Bone marrow (tissue), 2 donors: ENCODE measurements around the gene SRGAP2B.
"Not testable (repeated sequence)": the region's sequence is repeated elsewhere in the genome, so short reads cannot be mapped to it uniquely, and the experiment has no call there.

ENCODE experiments used
- DNase-seq, 2 donors: peaks; one replicate each; lab custom pipeline; 2025; lab: John Stamatoyannopoulos, UW

SRGAP2B gene

GRCh38 chr1:145095284-145096057, at the start of gene SRGAP2B, which contains the start of gene FAM72D:
SRGAP2B (minus strand) TSS chr1:145095328; CDS start chr1:145092901, 2,427 bp downstream.
FAM72D (plus strand) TSS chr1:145095974; CDS start chr1:145096848, 874 bp downstream.
- DNase-seq: not testable (repeated sequence)

- DNase-seq: not testable (repeated sequence)
Measured at GRCh38 chr1:145144264-145144913, 49.3 kb upstream of the SRGAP2B start.

GRCh38 chr1:145140549-145140948, 45.4 kb upstream of the SRGAP2B start:
- DNase-seq: not testable (repeated sequence)

GRCh38 chr1:145134476-145134875, 39.3 kb upstream of the SRGAP2B start:
- DNase-seq: not testable (repeated sequence)

GRCh38 chr1:145128697-145129469, 33.8 kb upstream of the SRGAP2B start:
- DNase-seq: not testable (repeated sequence)

- not testable (repeated sequence) for DNase-seq
Measured at GRCh38 chr1:145127144-145127543, 32.0 kb upstream of the SRGAP2B start.

GRCh38 chr1:145125112-145125511, 30.0 kb upstream of the SRGAP2B start:
- DNase-seq: not testable (repeated sequence)

- not testable (repeated sequence) for DNase-seq
Measured at GRCh38 chr1:145123992-145124641, 29.0 kb upstream of the SRGAP2B start.

- not testable (repeated sequence) for DNase-seq
Measured at GRCh38 chr1:145123062-145123395, 27.9 kb upstream of the SRGAP2B start.

- DNase-seq: not testable (repeated sequence)
Measured at GRCh38 chr1:145122344-145123061, 27.4 kb upstream of the SRGAP2B start.

GRCh38 chr1:145119842-145120241, 24.7 kb upstream of the SRGAP2B start:
- DNase-seq: not testable (repeated sequence)

GRCh38 chr1:145115587-145116493, 20.7 kb upstream of the SRGAP2B start:
- DNase-seq: not testable (repeated sequence)

GRCh38 chr1:145114560-145115057, 19.5 kb upstream of the SRGAP2B start:
- DNase-seq: not testable (repeated sequence)

GRCh38 chr1:145112703-145113102, 17.6 kb upstream of the SRGAP2B start:
- not testable (repeated sequence) for DNase-seq

- not testable (repeated sequence) for DNase-seq
Measured at GRCh38 chr1:145111674-145112073, 16.5 kb upstream of the SRGAP2B start.

GRCh38 chr1:145103294-145103693, 8.2 kb upstream of the SRGAP2B start:
- DNase-seq: not testable (repeated sequence)

- not testable (repeated sequence) for DNase-seq
Measured at GRCh38 chr1:145101725-145102124, 6.6 kb upstream of the SRGAP2B start.

- not testable (repeated sequence) for DNase-seq
Measured at GRCh38 chr1:145094655-145095211, 395 bp downstream of the SRGAP2B start.

- DNase-seq: not testable (repeated sequence)
Measured at GRCh38 chr1:145093517-145094149, 1.5 kb downstream of the SRGAP2B start.
